ENCODE measurements around the gene RO60.

RO60 gene

DNA sequence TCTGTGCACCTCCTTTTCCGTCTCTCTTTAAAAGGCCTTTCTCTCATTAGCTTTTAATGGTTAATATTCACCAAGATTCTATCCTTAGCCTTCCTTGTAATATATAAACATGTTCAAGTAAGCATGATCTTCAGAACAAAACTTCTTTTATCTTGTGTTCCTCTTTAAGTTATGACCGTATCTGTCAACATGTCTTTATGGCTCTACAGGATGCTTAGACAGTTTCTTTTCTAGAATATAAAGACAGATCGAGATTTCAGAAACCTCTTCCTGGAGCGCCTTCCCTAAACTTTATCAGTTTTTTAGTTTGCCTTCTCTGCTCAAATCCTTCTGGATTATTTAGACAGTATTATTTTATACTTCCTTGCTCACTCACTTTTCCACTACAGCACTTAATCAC is 7.2 kb downstream of the RO60 start:
- Histone ChIP-seq H3F3A (ENCODE audit: insufficient read depth, low read length) (peaks cover 9% of the 10 kb centered on the region), H3K27ac (ENCODE audit: low read length) (no peak overlapping the region), H3K79me2 (ENCODE audit: low read length) (peaks cover 88% of the 10 kb centered on the region), H3K27me3 (replicated peaks; ENCODE audit: insufficient read depth, low read length) (no peaks in the 10 kb centered on the region), H3K9me2 (replicated peaks; ENCODE audit: insufficient read depth, low read length) (no peaks in the 10 kb centered on the region), H3K36me3 (replicated peaks; ENCODE audit: insufficient read depth, low read length) (no peaks in the 10 kb centered on the region), H3K9me3 (replicated peaks; ENCODE audit: insufficient read depth, low read length) (no peaks in the 10 kb centered on the region), H3K4me1 (ENCODE audit: low read length) (peaks cover 29% of the 10 kb centered on the region), H3K4me3 (ENCODE audit: low read length) (no peak overlapping the region), H3K9ac (ENCODE audit: low read length) (no peak overlapping the region), H2AFZ (ENCODE audit: low read length) (no peak overlapping the region), H4K20me1 (ENCODE audit: insufficient read depth, low read length) (no peaks in the 10 kb centered on the region), H3K4me2 (ENCODE audit: low read depth, low read length) (no peak overlapping the region)
- no peak for DNase-seq
- TF ChIP-seq EZH2 (optimal IDR thresholded peaks at IDR 0.05; ENCODE audit: low read depth, low read length) (no peak), EZH2phosphoT487 (IDR thresholded peaks at IDR 0.05; ENCODE audit: low read length) (no peak), CTCF (IDR thresholded peaks at IDR 0.05; ENCODE audit: low read length) (no peak)

GRCh38 chr1:193068013-193068412 is 8.6 kb downstream of the RO60 start:
- H2AFZ ChIP-seq (ENCODE audit: low read length): no peak overlapping the region
- H3K79me2 ChIP-seq (ENCODE audit: low read length): peaks cover 86% of the 10 kb centered on the region
- no peaks in the 10 kb centered on the region for H3K9me3 ChIP-seq (replicated peaks; ENCODE audit: insufficient read depth, low read length)
- no peak for TF ChIP-seq EZH2 (optimal IDR thresholded peaks at IDR 0.05; ENCODE audit: low read depth, low read length)
- no peak for TF ChIP-seq CTCF (IDR thresholded peaks at IDR 0.05; ENCODE audit: low read length)
- TF ChIP-seq EZH2phosphoT487 (IDR thresholded peaks at IDR 0.05; ENCODE audit: low read length): no peak
- H4K20me1 ChIP-seq (ENCODE audit: insufficient read depth, low read length): no peaks in the 10 kb centered on the region
- no peak for DNase-seq
- peaks cover 9% of the 10 kb centered on the region for H3F3A ChIP-seq (ENCODE audit: insufficient read depth, low read length)
- no peak overlapping the region for H3K27ac ChIP-seq (ENCODE audit: low read length)
- H3K4me3 ChIP-seq (ENCODE audit: low read length): no peak overlapping the region
- H3K4me1 ChIP-seq (ENCODE audit: low read length): peaks cover 29% of the 10 kb centered on the region
- no peak overlapping the region for H3K4me2 ChIP-seq (ENCODE audit: low read depth, low read length)
- no peaks in the 10 kb centered on the region for H3K9me2 ChIP-seq (replicated peaks; ENCODE audit: insufficient read depth, low read length)
- H3K27me3 ChIP-seq (replicated peaks; ENCODE audit: insufficient read depth, low read length): no peaks in the 10 kb centered on the region
- H3K9ac ChIP-seq (ENCODE audit: low read length): no peak overlapping the region
- no peaks in the 10 kb centered on the region for H3K36me3 ChIP-seq (replicated peaks; ENCODE audit: insufficient read depth, low read length)

- peaks cover 24% of the 10 kb centered on the region for H3K4me1 ChIP-seq (ENCODE audit: low read length)
- peak overlapping the region; percentile 48; the same call in 1 of the 2 replicates for H3K27ac ChIP-seq (ENCODE audit: low read length)
- 0 out of 2 replicates have a peak overlapping the region, but pooled peaks have one; percentile 8 for H3K4me3 ChIP-seq (ENCODE audit: low read length)
- H3F3A ChIP-seq (ENCODE audit: insufficient read depth, low read length): peaks cover 9% of the 10 kb centered on the region
- H3K79me2 ChIP-seq (ENCODE audit: low read length): peaks cover 74% of the 10 kb centered on the region
- 0 out of 2 replicates have a peak overlapping the region, but pooled peaks have one; percentile 2 for H3K9ac ChIP-seq (ENCODE audit: low read length)
- no peaks in the 10 kb centered on the region for H3K9me3 ChIP-seq (replicated peaks; ENCODE audit: insufficient read depth, low read length)
- no peaks in the 10 kb centered on the region for H3K27me3 ChIP-seq (replicated peaks; ENCODE audit: insufficient read depth, low read length)
- H4K20me1 ChIP-seq (ENCODE audit: insufficient read depth, low read length): no peaks in the 10 kb centered on the region
- no peaks in the 10 kb centered on the region for H3K36me3 ChIP-seq (replicated peaks; ENCODE audit: insufficient read depth, low read length)
- DNase-seq: peak; percentile 40
- TF ChIP-seq EZH2phosphoT487 (IDR thresholded peaks at IDR 0.05; ENCODE audit: low read length) (no peak), CTCF (IDR thresholded peaks at IDR 0.05; ENCODE audit: low read length) (peak; percentile 76), EZH2 (optimal IDR thresholded peaks at IDR 0.05; ENCODE audit: low read depth, low read length) (no peak)
- H3K9me2 ChIP-seq (replicated peaks; ENCODE audit: insufficient read depth, low read length): no peaks in the 10 kb centered on the region
- H3K4me2 ChIP-seq (ENCODE audit: low read depth, low read length): peak overlapping the region; percentile 47
- no peak overlapping the region for H2AFZ ChIP-seq (ENCODE audit: low read length)
Measured at GRCh38 chr1:193069748-193070385, 10.5 kb downstream of the RO60 start.

All from MM.1S (cell line).